HepG2 (cell line): ENCODE measurements around the gene TMEM47. TPM values are rescaled to one million over a fixed set of nuclear protein-coding genes. Genes with fewer than 3 reads are reported as not detected.

Source experiments
- ATAC-seq: fragments of 200-7000 bp; cut with Tn5 transposase; 3 replicates; pipeline ENCODE4 v1.9.1; 2020; ENCODE audit warnings: mild to moderate bottlenecking, moderate library complexity
- BruUV-seq: library from RNA; stranded (reverse); fragments of 400-500 nt; replicated peaks from 2 replicates; lab custom pipeline; 2021; lab: Mats Ljungman, UMichigan
- CTCF ChIA-PET: fragments of 300-600 bp; formaldehyde crosslinking; extraction: SDS; loops from one replicate; lab custom pipeline; 2021; ENCODE audit warnings: low total read pairs, inconsistent platforms, low intra/inter-chr PET ratio; lab: Yijun Ruan, JAX
- POLR2A ChIA-PET: fragments of 350-600 bp; sonication (Branson Sonifier 250); formaldehyde crosslinking; loops from one replicate; lab custom pipeline; 2020; ENCODE audit warnings: antibody characterized with exemption, inconsistent platforms; lab: Yijun Ruan, JAX
- DNase-seq: peaks from one replicate; pipeline ENCODE4 v3.0.0-alpha.2; 2015; ENCODE audit warnings: low spot score
- FAIRE-seq: peaks from 3 replicates; lab custom pipeline; 2011; peaks lifted over from hg19 to GRCh38; lab: Jason Lieb, UNC
- H2AFZ ChIP-seq: one replicate; pipeline ENCODE4 v1.6.1; 2011; ENCODE audit warnings: low read length, inconsistent platforms
- H3K27ac ChIP-seq: fragments of 300-600 bp; 3 replicates; pipeline ENCODE4 v1.8.0; 2011; ENCODE audit warnings: mixed run types, mild to moderate bottlenecking, mixed read lengths, low read length, inconsistent platforms; ENCODE audit not compliant: insufficient read depth; ENCODE audit errors: extremely low read length
- H3K27me3 ChIP-seq, 2 experiments: fragments of 200-600 bp in 1 of 2; 2 replicates in 1 of 2; 3 replicates in 1 of 2; pipeline versions ENCODE4 v1.6.0 to v1.8.0; 2011; ENCODE audit warnings: low read length in 2 of 2, mild to moderate bottlenecking in 2 of 2, moderate library complexity in 2 of 2, inconsistent platforms in 1 of 2; ENCODE audit not compliant: insufficient read depth in 2 of 2, control insufficient read depth in 1 of 2
- H3K36me3 ChIP-seq, 2 experiments: fragments of 200-600 bp in 1 of 2; replicated peaks in 1 of 2; 2 replicates in 1 of 2; 3 replicates in 1 of 2; pipeline versions ENCODE4 v1.5.1 to v1.8.0; 2011; ENCODE audit warnings: low read length in 2 of 2, inconsistent platforms in 1 of 2; ENCODE audit not compliant: insufficient read depth in 2 of 2, control insufficient read depth in 1 of 2
- H3K4me1 ChIP-seq: 2 replicates; pipeline ENCODE4 v1.5.1; 2012; ENCODE audit warnings: low read length, inconsistent platforms; ENCODE audit not compliant: insufficient read depth
- H3K4me2 ChIP-seq: 2 replicates; pipeline ENCODE4 v1.6.0; 2011; ENCODE audit warnings: low read depth, low read length, inconsistent platforms
- H3K4me3 ChIP-seq, 3 experiments: fragments of 200-600 bp in 1 of 3; sonication (generic), shearing (Covaris generic) in 1 of 3; replicated peaks in 1 of 3; 2 replicates each; pipeline ENCODE4 v1.5.1; 2011 to 2016; ENCODE audit warnings: low read length in 3 of 3, inconsistent platforms in 2 of 3, low read depth in 2 of 3, mild to moderate bottlenecking in 2 of 3, control low read depth in 1 of 3, mixed read lengths in 1 of 3; ENCODE audit not compliant: insufficient read depth in 1 of 3
- H3K79me2 ChIP-seq: one replicate; pipeline ENCODE4 v1.6.1; 2011; ENCODE audit warnings: low read length, inconsistent platforms; ENCODE audit not compliant: insufficient read depth
- H3K9ac ChIP-seq: 2 replicates; pipeline ENCODE4 v1.6.0; 2011; ENCODE audit warnings: mild to moderate bottlenecking, low read depth, low read length, inconsistent platforms; ENCODE audit not compliant: insufficient read depth
- H3K9me3 ChIP-seq: 2 replicates; pipeline ENCODE4 v1.5.1; 2012; ENCODE audit warnings: mild to moderate bottlenecking, low read length
- H4K20me1 ChIP-seq: 2 replicates; pipeline ENCODE4 v1.6.0; 2011; ENCODE audit warnings: inconsistent platforms, mild to moderate bottlenecking, low read length, moderate library complexity; ENCODE audit not compliant: insufficient read depth
- AGO2 ChIP-seq: fragments of 200-400 bp; formaldehyde crosslinking; optimal IDR thresholded peaks from 2 replicates; pipeline ENCODE3; 2017; ENCODE audit warnings: mild to moderate bottlenecking, low read depth, low read length, moderate library complexity
- CERS6 ChIP-seq: sonication (generic); formaldehyde crosslinking; IDR thresholded peaks from 2 replicates; pipeline ENCODE4 v1.5.0; 2020; ENCODE audit warnings: missing genetic modification reagents
- CSRNP2 ChIP-seq: sonication (generic); formaldehyde crosslinking; conservative IDR thresholded peaks from 2 replicates; pipeline ENCODE4 v1.8.0; 2022; ENCODE audit warnings: low read depth, missing genetic modification reagents
- GZF1 ChIP-seq: sonication (generic); formaldehyde crosslinking; IDR thresholded peaks from 2 replicates; pipeline ENCODE4 v1.5.1; 2020; ENCODE audit warnings: mild to moderate bottlenecking, missing genetic modification reagents
- KLF16 ChIP-seq, 2 experiments: sonication (generic) in 1 of 2; formaldehyde crosslinking in 1 of 2; IDR thresholded peaks; 2 replicates each; pipeline versions ENCODE4 v1.6.1 to v1.8.0; 2016 to 2023; ENCODE audit warnings: missing genetic modification reagents in 2 of 2, missing compliant biosample characterization in 1 of 2
- MEIS1 ChIP-seq: sonication (generic); formaldehyde crosslinking; IDR thresholded peaks from 2 replicates; pipeline ENCODE4 v1.9.0; 2021; ENCODE audit warnings: mild to moderate bottlenecking, missing genetic modification reagents, moderate library complexity, borderline replicate concordance
- MIXL1 ChIP-seq: IDR thresholded peaks from 2 replicates; pipeline ENCODE4 v1.6.1; 2016
- PCBP1 ChIP-seq: fragments of 200-400 bp; formaldehyde crosslinking; IDR thresholded peaks from 2 replicates; pipeline ENCODE4 v1.6.1; 2017; ENCODE audit warnings: mild to moderate bottlenecking, low read depth, low read length, borderline replicate concordance
- PRDM15 ChIP-seq: sonication (generic); formaldehyde crosslinking; IDR thresholded peaks from 2 replicates; pipeline ENCODE4 v1.4.0; 2020; ENCODE audit warnings: missing genetic modification reagents
- RAD51 ChIP-seq: fragments of 450-650 bp; IDR thresholded peaks from 2 replicates; pipeline ENCODE4 v1.6.1; 2016; ENCODE audit warnings: borderline replicate concordance
- SAFB2 ChIP-seq: sonication (generic); formaldehyde crosslinking; IDR thresholded peaks from 2 replicates; pipeline ENCODE4 v1.5.1; 2020; ENCODE audit warnings: missing genetic modification reagents, low read depth, mild to moderate bottlenecking, borderline replicate concordance
- TBP ChIP-seq: sonication (generic); formaldehyde crosslinking; IDR thresholded peaks from 2 replicates; pipeline ENCODE4 v1.5.0; 2020; ENCODE audit warnings: missing genetic modification reagents
- TSC22D2 ChIP-seq: sonication (generic); formaldehyde crosslinking; IDR thresholded peaks from 2 replicates; pipeline ENCODE4 v1.5.1; 2020; ENCODE audit warnings: missing genetic modification reagents, mild to moderate bottlenecking, borderline replicate concordance
- WIZ ChIP-seq: sonication (generic); formaldehyde crosslinking; IDR thresholded peaks from 2 replicates; pipeline ENCODE4 v1.5.1; 2020; ENCODE audit warnings: mild to moderate bottlenecking, missing genetic modification reagents
- YEATS4 ChIP-seq: sonication (generic); formaldehyde crosslinking; IDR thresholded peaks from 2 replicates; pipeline ENCODE4 v1.4.0; 2020; ENCODE audit warnings: missing genetic modification reagents, borderline replicate concordance
- ZKSCAN8 ChIP-seq: IDR thresholded peaks from 2 replicates; pipeline ENCODE4 v1.6.1; 2016; ENCODE audit warnings: borderline replicate concordance, missing genetic modification reagents, missing compliant biosample characterization
- ZNF672 ChIP-seq: sonication (generic); formaldehyde crosslinking; IDR thresholded peaks from 2 replicates; pipeline ENCODE4 v1.8.1; 2022; ENCODE audit warnings: missing genetic modification reagents
- ZNF704 ChIP-seq: sonication (generic); formaldehyde crosslinking; IDR thresholded peaks from 2 replicates; pipeline ENCODE4 v1.8.1; 2023; ENCODE audit warnings: mild to moderate bottlenecking, inconsistent platforms, moderate library complexity, missing genetic modification reagents, borderline replicate concordance
- WGBS: methylation state at CpG from one replicate; pipeline ENCODE4 v1.1.6; 2017; ENCODE audit warnings: low lambda C conversion rate; 5-methylcytosine and 5-hydroxymethylcytosine counted together
- in situ Hi-C: cut with HindIII; loops from 2 replicates; pipeline ENCODE4 v1.10.0; 2017; ENCODE audit warnings: low pct_unique_long_range_greater_than_20kb; ENCODE audit not compliant: extremely low pct_ligation_motif_present
- intact Hi-C: fragments of 100-400 bp; cut with micrococcal nuclease; formaldehyde crosslinking; loops from one replicate; pipeline ENCODE4 v1.10.0; 2022; ENCODE audit not compliant: unreplicated experiment
- polyA plus RNA-seq, 8 experiments: library from polyadenylated mRNA; depleted of rRNA in 3 of 8; stranded (reverse) in 7 of 8; unstranded in 1 of 8; fragments of >200 nt; fragmentation: Illumina TruSeq in 4 of 8; extraction: Trizol in 4 of 8; gene quantifications; 2 replicates each; pipeline versions ENCODE4 v1.2.1 to v1.2.3, GENCODE V29; 2011 to 2016; ENCODE audit warnings: low read depth in 4 of 8, missing spikeins in 1 of 8, mixed read lengths in 1 of 8; ENCODE audit not compliant: insufficient read depth in 1 of 8
- total RNA-seq, 5 experiments: library from RNA; depleted of rRNA; stranded (reverse); fragments of >200 nt; fragmentation: Illumina TruSeq; extraction: Trizol; gene quantifications; 2 replicates each; pipeline ENCODE4 v1.2.3, GENCODE V29; 2016; ENCODE audit warnings: low read depth in 1 of 5

The TMEM47 gene
- total and polyA plus RNA-seq, 2 of the 13 experiments (the other 11 are each of a cell fraction or from before 2014, with no cell fraction given), result not detected

GRCh38 chrX:34619920-34620319 is 37.2 kb downstream of the TMEM47 start (continued):
- TF ChIP-seq RAD51, result no peak
- no peak for TF ChIP-seq ZKSCAN8 (CRISPR knock-in tag)
- TF ChIP-seq CSRNP2 (CRISPR knock-in tag), result no peak
- no peak for TF ChIP-seq AGO2

GRCh38 chrX:34612036-34612435 is 45.0 kb downstream of the TMEM47 start:
- Histone ChIP-seq H3K9me3 (no peaks in the 10 kb centered on the region), H3K27me3 (no peaks in the 10 kb centered on the region), H3K4me1 (no peaks in the 10 kb centered on the region), H3K4me2 (no peak overlapping the region), H3K27ac (no peak overlapping the region), H2AFZ (no peak overlapping the region), H3K4me3 (no peak overlapping the region), H3K36me3 (no peaks in the 10 kb centered on the region), H4K20me1 (no peaks in the 10 kb centered on the region), H3K9ac (no peak overlapping the region), H3K79me2 (no peaks in the 10 kb centered on the region)
- 2% methylated on average over 4 of the region's 4 CpGs for WGBS
- in situ Hi-C loops, result no loop called here
- intact Hi-C loops, result no loop called here
- CTCF ChIA-PET, result no interaction called here
- FAIRE-seq (no peak), ATAC-seq (no peak), DNase-seq (no peak)
- no TSS peak for BruUV-seq
- POLR2A ChIA-PET, result no interaction called here
- no peak for TF ChIP-seq YEATS4 (CRISPR knock-in tag)
- no peak for TF ChIP-seq PRDM15 (CRISPR knock-in tag)
- TF ChIP-seq ZNF672 (CRISPR knock-in tag), result no peak
- TF ChIP-seq TSC22D2 (CRISPR knock-in tag), result no peak
- no peak for TF ChIP-seq MIXL1
- no peak for TF ChIP-seq CERS6 (CRISPR knock-in tag)
- no peak for TF ChIP-seq MEIS1 (CRISPR knock-in tag)
- TF ChIP-seq PCBP1, result no peak
- no peak for TF ChIP-seq GZF1
- no peak for TF ChIP-seq ZNF704 (CRISPR knock-in tag)
- TF ChIP-seq TBP (CRISPR knock-in tag), result no peak
- no peak for TF ChIP-seq SAFB2 (CRISPR knock-in tag)
- no peak for TF ChIP-seq WIZ (CRISPR knock-in tag)
- no peak for TF ChIP-seq KLF16 (CRISPR knock-in tag; IDR thresholded peaks at IDR 0.05)
